Left renal pelvis (tissue), 4 donors: ENCODE results near the gene KLRC3. TPM values are rescaled to one million over a fixed set of nuclear protein-coding genes. Genes with fewer than 3 reads are reported as not detected.
"Not testable (repeated sequence)": the region's sequence is repeated elsewhere in the genome, so short reads cannot be mapped to it uniquely, and the experiment has no call there.

Experiments
- DNase-seq, 4 donors: peaks; one replicate each; pipeline ENCODE4 v3.0.0-alpha.2; 2013; ENCODE audit warnings: low read depth in 4 of 4, low spot score in 3 of 4
- polyA plus RNA-seq, 4 donors: library from polyadenylated mRNA; unstranded; fragments of 120-200 nt; gene quantifications; one replicate each; pipeline ENCODE4 v1.2.1, GENCODE V29; 2013; ENCODE audit not compliant: insufficient read length in 4 of 4

Gene KLRC3
- polyA plus RNA-seq, 4 donors: not detected

GRCh38 chr12:10404798-10405197, 15.6 kb downstream of the KLRC3 start:
- DNase-seq: no peak

DNA sequence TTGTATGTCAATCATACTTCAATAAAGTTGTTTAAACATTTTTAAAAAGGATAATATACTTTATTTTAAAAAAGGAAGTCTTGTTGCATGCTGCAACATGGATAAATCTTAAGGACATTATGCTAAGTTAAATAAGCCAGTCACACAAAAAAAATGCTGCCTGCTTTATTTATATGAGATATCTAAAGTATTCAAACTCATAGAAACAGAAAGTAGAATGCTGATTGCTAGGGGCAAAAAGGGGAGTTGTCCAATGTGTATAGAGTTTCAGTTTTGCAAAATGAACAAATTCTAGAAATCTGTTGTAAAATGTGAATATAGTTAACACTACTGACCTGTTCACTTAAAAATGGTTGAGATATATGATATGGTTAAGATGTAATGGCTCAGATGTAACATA, 19.6 kb downstream of the KLRC3 start:
- no peak for DNase-seq

DNA sequence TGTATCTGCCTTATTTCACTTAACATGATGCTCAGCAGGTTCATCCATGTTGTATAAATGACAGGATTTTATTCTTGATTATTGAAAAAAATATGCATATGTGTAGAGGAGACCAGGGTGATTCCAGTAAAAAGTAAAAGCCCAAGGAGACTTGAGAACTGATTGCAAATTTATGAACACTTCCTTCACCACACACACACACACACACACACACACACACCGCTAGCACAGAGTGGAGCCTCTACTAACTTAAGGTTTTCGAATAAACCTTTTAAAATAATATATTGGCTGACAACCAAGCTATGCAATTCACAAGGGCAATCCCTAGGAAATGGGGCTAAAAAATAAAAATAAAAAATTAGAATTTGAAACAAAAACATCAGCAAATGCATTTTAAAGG, 22.2 kb downstream of the KLRC3 start:
- DNase-seq: no peak

- no peak for DNase-seq
Observed at GRCh38 chr12:10397296-10397695, 23.1 kb downstream of the KLRC3 start.

GRCh38 chr12:10396176-10396575, 24.2 kb downstream of the KLRC3 start:
- not testable (repeated sequence) for DNase-seq

GRCh38 chr12:10395390-10395998, 24.9 kb downstream of the KLRC3 start:
- DNase-seq: no peak

GRCh38 chr12:10394531-10395152, 25.8 kb downstream of the KLRC3 start:
- DNase-seq: not testable (repeated sequence)

- DNase-seq: no peak
Observed at GRCh38 chr12:10393291-10393690, 27.1 kb downstream of the KLRC3 start.

GRCh38 chr12:10392394-10392930, 27.9 kb downstream of the KLRC3 start:
- no peak for DNase-seq

DNA sequence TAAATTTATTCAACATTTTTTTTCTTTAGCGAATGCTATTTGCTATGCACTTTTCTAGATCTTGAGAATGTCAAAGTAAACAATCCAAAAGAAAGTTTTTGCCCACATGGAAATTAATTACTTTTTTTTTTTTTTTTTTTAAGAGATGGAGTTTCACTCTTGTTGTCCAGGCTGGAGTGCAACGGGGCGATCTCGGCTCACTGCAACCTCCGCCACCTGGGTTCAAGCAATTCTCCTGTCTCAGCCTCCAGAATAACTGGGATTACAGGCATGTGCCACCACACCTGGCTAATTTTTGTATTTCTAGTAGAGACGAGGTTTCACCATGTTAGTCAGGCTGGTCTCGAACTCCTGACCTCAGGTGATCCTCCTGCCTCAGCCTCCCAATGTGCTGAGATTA, 29.4 kb downstream of the KLRC3 start:
- DNase-seq: not testable (repeated sequence)

DNA sequence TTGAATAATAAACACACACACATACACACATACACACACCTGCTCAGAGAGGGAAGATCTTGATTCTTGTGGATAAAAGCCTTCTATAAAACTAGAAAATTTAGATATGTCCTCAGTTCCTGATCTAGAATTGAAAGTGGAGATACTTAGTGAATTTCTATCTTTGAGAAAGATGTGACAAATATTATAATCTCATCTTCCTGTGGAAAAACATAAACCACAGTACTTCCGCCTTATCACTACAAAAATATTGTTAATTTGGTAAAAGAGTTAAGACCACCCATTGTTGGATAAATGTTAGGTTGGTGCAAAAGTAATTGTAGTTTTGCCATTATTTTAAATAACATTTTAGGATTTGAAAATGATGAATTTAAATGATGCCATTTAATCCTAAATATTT, 30.5 kb downstream of the KLRC3 start, which contains the start of gene KLRK1:
Gene KLRK1, minus strand, starts transcription at position 138 of the 400 bp plus-strand sequence. CDS start 1,231 bp downstream, outside the sequence.
- DNase-seq: no peak

DNA sequence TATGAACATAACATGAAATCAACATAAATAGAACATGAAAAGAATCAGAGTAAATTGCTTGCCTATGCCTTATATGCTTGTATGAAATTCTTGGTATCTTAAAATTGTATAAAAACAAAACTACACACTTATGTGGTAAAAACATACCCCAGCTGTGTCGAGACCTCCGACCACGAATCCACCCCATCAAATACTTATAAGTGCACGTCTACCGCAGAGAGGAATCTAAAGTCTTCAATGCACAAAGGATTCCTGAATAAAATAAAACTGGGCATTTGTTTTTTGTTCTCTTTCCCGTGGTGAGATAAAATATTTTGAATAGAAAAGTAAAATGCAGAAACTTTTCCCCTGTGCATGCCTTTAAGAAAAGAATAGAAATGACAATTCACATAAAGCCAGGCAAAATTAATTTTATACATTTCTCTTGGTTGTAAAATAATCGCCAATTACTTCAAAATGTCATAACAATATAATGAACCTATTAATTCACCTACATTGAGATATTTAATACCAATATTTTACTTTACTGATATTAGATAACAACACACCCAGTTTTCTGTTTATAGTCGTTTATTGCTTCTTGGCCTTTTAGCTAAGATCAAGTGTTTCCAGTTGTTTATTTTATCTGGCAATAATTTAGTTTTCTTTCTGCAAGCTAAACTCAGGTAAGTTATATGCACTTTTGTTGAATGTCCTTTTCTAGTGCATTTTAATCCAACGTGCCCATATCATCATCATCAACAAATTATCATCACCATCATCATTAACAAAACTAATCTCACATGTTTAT, 31.6 kb downstream of the KLRC3 start:
- no peak for DNase-seq

DNA sequence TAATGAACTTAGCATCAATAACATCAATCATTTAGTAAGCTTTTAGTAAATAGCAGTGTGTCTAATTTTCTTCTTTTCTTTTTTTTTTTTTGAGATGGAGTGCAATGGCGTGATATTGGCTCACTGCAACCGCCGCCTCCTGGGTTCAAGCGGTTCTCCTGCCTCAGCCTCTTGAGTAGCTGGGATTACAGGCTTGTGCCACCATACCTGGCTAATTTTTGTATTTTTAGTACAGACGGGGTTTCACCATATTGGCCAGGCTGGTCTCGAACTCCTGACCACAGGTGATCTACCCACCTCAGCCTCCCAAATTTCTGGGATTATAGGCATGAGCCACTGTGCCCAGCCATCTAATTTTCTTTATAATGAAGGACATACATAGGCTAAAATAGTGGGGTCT, 32.9 kb downstream of the KLRC3 start:
- not testable (repeated sequence) for DNase-seq

- DNase-seq: no peak
Observed at GRCh38 chr12:10386857-10387256, 33.5 kb downstream of the KLRC3 start.

DNA sequence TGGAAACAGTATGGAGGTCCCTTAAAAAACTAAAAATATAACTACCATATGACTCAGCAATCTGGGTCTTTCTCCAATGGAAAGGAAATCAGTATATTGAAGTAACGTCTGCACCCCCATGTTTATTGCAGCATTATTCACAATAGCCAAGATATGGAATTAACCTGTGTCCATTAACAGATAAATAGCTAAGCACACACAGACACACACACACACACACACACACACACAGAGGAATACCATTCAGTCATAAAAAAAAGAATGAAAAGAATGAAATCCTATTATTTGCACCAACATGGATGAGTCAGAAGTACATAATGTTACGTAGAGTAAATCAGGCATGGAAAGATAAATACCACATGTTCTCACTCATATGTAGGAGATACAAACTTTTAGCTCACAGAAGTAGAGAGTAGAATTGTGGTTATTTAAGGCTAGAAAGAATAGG, 35.2 kb downstream of the KLRC3 start:
- no peak for DNase-seq

DNA sequence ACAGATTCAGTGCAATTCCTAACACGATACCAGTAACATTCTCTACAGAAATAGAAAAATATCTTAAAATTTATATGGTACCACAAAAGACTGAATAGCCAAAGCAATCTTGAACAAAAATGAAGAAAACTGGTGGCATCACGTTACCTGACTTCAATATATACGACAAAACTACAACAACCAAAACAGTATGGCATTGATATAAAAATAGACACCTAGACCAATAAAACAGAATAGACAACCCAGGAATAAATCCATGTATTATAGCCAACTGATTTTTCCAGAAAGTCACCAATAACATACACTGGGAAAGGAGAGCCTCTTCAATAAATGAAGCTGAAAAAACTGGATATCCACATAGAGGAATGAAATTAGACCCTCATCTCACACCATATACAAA, 36.2 kb downstream of the KLRC3 start:
- DNase-seq: no peak

- DNase-seq: no peak
Observed at GRCh38 chr12:10381928-10382628, 38.3 kb downstream of the KLRC3 start.

DNA sequence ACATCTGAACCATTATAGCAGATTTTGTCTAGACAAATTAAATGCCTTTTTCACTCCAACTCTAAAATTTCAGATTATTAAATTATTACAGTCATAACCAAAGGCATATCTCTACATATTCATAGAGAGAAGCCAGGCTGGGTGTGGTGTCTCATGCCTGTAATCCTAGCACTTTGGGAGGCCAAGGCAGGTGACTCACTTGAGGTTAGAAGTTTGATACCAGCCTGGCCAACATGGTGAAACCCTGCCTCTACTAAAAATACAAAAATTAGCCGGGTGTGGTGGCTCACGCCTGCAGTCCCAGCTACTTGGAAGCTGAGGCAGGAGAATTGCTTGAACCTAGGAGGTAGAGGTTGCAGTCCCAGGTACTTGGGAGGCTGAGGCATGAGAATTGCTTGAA, 41.7 kb downstream of the KLRC3 start:
- DNase-seq: not testable (repeated sequence)

DNA sequence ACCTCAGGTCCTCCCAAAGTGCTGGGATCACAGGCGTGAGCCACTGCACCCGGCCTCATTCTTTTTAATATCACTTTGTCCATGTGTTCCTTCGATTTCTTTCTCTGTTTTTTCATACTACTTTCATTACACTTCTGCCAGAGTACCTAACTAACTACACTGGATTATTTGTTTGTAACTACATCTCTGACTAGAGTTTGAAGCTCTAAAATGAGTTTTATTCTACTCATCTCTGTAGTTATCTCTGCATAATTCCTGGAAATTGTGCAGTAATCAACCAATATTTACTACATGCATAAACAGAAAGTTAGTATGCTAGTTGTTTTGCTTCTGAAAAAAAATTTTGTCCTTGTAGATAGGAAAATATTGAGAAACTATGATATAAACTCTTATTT, 45.8 kb downstream of the KLRC3 start:
- DNase-seq: no peak

DNA sequence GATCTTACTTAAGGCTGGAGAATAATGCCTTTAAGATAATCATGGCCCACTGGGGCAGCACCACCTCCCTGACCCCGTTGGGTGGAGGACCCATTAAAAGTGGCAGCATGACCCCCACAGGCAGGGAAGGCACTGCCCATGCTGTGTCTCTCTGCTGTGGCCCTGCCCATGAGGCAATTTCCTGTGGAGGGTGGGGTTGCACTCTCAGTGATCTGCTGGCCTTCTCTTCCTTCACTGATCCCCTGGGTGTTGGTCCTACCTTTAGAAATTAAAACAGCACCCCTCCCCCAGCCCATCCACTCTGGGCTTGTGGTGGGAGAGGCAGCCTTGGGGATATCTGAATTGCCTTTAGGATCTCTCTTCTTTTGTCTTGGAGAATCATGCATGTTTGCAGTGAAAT, 47.8 kb downstream of the KLRC3 start:
- DNase-seq: no peak
